G401.6 (cell line): ENCODE data around the gene FBXL7.

Experiments used
- FAIRE-seq: peaks from 2 replicates; lab custom pipeline; 2012; peaks lifted over from hg19 to GRCh38; lab: Jason Lieb, UNC

Gene FBXL7

GRCh38 chr5:15499528-15500324 lies at the start of gene FBXL7:
TSS of gene FBXL7 (plus strand) at chr5:15500180.
- FAIRE-seq, result no peak

- FAIRE-seq, result no peak
Measured at GRCh38 chr5:15450473-15450872, 49.5 kb upstream of the FBXL7 start.

DNA sequence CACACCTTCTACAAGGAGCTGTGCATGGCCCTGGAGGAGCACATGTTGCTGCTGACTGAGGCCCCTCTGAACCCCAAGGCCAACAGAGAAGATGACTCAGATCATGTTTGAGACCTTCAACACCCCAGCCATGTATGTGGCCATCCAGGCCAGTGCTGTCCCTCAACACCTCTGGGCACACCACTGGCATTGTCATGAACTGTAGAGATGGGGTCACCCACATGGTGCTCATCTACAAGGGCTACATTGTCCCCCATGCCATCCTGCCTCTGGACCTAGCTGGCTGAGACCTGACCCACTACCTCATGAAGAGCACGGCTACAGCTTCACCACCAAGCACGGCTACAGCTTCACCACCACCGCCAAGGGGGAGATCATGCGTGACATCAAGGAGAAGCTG lies 49.0 kb upstream of the FBXL7 start:
- FAIRE-seq, result no peak

GRCh38 chr5:15452030-15452429 lies 48.0 kb upstream of the FBXL7 start:
- no peak for FAIRE-seq

DNA sequence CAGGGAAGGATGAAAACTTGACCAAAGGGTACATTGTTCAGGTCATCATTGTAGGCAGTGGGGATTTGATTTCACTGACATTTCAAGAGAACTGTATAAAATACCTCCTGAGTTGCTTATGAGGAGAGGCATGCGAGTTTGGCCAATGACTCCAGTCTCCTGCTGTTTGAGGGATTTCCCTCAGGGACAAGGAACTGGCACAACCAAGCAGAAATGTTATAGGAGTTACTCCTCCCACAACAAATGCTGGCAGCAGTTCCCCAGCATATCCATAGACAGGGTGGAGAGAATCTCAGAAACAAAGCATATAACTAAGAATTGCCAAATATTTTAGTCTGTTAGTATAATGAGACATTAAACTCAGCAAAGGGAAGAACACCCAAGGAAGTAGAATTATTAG lies 47.2 kb upstream of the FBXL7 start:
- FAIRE-seq, result no peak

- FAIRE-seq, result no peak
Measured at GRCh38 chr5:15459200-15459599, 40.8 kb upstream of the FBXL7 start.

- FAIRE-seq, result no peak
Measured at GRCh38 chr5:15463231-15463980, 36.6 kb upstream of the FBXL7 start.

- FAIRE-seq, result no peak
Measured at GRCh38 chr5:15472116-15472515, 27.9 kb upstream of the FBXL7 start.

DNA sequence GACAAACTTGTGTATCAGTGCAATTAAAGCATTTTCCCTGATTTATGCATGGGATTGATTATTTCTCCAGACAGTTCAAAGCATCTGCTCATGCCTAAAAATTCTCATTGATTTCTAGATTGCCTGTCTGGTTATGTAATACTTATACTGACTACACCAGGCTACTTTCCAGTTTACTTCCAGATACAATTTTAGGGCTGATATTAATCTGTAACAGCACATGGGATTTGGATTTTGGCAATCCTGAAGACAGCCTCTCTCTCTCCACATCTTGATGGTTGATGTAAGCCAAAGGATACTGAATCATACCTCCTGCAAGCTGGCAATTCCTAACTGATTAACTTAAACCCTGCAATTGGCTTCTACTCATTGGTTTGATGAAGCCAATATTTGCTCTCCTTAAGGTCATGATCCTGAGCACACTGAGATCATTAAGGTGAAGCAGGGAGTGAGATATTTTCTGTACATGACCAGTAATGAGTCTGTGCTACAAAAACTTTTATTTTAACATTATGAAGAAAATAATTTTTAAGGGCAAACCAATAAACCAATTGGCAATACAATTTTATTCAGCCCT lies 25.7 kb upstream of the FBXL7 start:
- no peak for FAIRE-seq

- no peak for FAIRE-seq
Measured at GRCh38 chr5:15475367-15475766, 24.6 kb upstream of the FBXL7 start.

DNA sequence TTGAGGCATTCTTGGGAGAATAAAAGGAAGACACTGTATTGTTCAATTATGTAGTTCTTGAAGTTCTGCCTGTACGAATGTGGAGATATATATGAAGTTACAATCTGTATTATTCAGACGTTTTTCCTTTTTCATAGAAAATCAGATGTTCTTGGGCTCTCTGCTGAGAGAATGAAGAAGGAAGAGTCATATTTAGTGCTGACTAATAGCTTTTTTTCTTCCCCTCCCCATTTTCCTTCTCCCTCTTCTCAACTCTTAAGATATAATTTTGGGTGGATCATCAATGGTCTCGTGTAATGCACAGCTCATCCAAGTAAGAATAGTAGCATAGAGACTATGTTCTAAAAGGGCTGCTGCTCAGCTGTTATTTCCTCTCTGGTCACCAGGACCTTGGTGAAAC lies 23.0 kb upstream of the FBXL7 start:
- no peak for FAIRE-seq

GRCh38 chr5:15480436-15480835 lies 19.5 kb upstream of the FBXL7 start:
- FAIRE-seq, result no peak

GRCh38 chr5:15483351-15484097 lies 16.5 kb upstream of the FBXL7 start:
- no peak for FAIRE-seq

DNA sequence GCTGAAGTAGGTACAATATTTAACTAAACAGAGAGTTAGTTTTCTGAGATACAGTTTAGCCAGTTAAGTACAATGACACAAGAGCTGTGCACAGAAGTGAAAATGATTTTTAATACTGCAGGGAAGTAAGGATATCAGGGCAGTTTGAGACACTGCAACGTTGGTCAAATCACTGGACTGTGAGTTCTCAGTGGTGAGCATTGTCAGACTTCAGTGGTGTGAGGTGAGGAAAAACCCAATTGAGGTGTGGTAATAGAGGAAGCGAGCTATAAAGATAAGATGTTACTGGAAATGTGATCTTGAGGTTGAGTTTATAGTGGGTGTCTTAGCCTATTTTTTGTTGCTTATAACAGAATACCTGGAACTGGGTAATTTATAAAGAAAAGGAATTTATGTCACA lies 12.8 kb upstream of the FBXL7 start:
- no peak for FAIRE-seq

- no peak for FAIRE-seq
Measured at GRCh38 chr5:15489571-15490235, 10.3 kb upstream of the FBXL7 start.

- no peak for FAIRE-seq
Measured at GRCh38 chr5:15492545-15492944, 7.4 kb upstream of the FBXL7 start.

- no peak for FAIRE-seq
Measured at GRCh38 chr5:15493501-15493900, 6.5 kb upstream of the FBXL7 start.

GRCh38 chr5:15495026-15495425 lies 5.0 kb upstream of the FBXL7 start:
- no peak for FAIRE-seq

DNA sequence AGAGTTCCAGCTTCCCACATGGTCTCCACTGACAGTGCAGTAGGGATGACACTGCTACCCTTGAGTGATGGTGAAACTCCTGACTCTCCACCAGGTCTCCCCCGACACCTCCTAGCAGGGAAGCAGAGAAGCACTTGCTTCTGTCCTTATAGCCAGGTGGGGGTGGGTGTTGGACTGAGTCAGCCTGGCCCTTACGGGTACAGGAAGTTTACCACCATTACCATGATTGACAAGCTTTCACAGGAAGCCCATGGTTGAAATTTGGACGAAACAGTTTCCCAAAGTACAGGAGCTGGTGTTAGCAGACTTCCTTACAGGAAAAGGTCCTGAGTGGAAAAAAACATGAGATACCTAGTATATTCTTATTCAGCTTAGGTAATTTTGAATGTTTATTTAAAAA lies 3.1 kb upstream of the FBXL7 start:
- no peak for FAIRE-seq

DNA sequence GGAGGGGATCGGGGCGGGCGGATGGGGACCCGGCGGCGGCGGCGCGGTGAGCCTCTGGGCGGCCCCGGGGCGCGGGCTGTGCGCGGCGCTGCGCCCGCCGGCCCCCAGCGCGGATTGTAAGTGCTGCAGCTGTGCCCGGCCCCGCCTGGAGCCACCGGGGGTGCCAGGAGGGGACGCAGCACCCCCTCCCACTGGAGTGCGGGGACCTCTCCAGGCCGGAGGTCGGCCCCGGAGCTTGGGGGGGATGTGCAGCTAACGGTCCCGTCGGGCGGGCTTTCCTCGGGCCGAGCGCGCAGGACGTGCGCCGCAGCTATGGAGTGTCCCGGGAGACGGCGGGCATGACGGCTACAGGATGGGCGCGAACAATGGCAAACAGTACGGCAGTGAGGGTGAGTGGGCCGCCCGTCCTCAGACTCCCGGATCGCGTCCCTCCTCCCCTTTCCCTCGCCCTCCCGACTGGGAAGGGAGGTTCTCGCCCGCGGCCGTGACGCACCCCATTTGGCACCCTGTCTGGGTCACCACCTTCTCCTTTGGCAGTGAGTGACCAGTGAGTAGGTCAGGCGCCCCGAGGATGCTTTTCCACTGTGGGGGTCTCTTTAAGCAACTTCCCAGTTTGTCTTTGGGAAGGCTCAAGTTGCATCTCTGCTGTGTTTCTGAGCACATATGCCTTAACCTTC lies 483 bp downstream of the FBXL7 start:
- no peak for FAIRE-seq

GRCh38 chr5:15501091-15501791 lies 1.3 kb downstream of the FBXL7 start:
- FAIRE-seq, result no peak
